ENCODE results near the gene GRM8. TPM values are rescaled to one million over a fixed set of nuclear protein-coding genes. Genes with fewer than 3 reads are reported as not detected.

GRM8 gene
- total RNA-seq, 1 experiment from 2014 or later = 1.8 TPM

- no peaks in the 10 kb centered on the region for H3K79me1 ChIP-seq (ENCODE audit: insufficient read depth, low read depth, low read length, poor library complexity, severe bottlenecking)
- Mint-ChIP-seq H3K27ac (no peak overlapping the region), H3K9me3 (no peaks in the 10 kb centered on the region), H3K4me1 (0 out of 4 replicates have a peak, but pooled peaks cover 0 to 3% of the 10 kb centered on the region in 2 experiments), H3K36me3 (ENCODE audit: insufficient read depth in 1 of 3, low read depth in 3 of 3) (no peaks in the 10 kb centered on the region; a peak in 1 of 7 replicates), H3K4me3 (no peak overlapping the region), H3K27me3 (ENCODE audit: low read depth) (peaks cover 4% of the 10 kb centered on the region)
- no peak overlapping the region for H3T11ph ChIP-seq (ENCODE audit: low read length)
- no peaks in the 10 kb centered on the region for H3K23me2 ChIP-seq (ENCODE audit: insufficient read length, low read depth, low read length, poor library complexity, severe bottlenecking)
- H3K9ac ChIP-seq (ENCODE audit: extremely low read depth, insufficient read length, low read length) = no peak overlapping the region
- no peaks in the 10 kb centered on the region for H3K79me2 ChIP-seq (ENCODE audit: insufficient read depth, low read length)
- no peak overlapping the region for H2BK5ac ChIP-seq (ENCODE audit: insufficient read length, low read length)
- no peak overlapping the region for H4K8ac ChIP-seq (replicated peaks; ENCODE audit: insufficient read length, low read depth, low read length)
- H3K4me2 ChIP-seq (ENCODE audit: insufficient read depth, insufficient read length, low read length) = no peak overlapping the region
- no peak overlapping the region for H3K4ac ChIP-seq (ENCODE audit: low read depth, low read length)
- H2BK15ac ChIP-seq (ENCODE audit: low read depth, low read length) = no peak overlapping the region
- no peak overlapping the region for H3K56ac ChIP-seq (ENCODE audit: insufficient read length, low read depth, low read length)
- TF ChIP-seq, protein P1, sequence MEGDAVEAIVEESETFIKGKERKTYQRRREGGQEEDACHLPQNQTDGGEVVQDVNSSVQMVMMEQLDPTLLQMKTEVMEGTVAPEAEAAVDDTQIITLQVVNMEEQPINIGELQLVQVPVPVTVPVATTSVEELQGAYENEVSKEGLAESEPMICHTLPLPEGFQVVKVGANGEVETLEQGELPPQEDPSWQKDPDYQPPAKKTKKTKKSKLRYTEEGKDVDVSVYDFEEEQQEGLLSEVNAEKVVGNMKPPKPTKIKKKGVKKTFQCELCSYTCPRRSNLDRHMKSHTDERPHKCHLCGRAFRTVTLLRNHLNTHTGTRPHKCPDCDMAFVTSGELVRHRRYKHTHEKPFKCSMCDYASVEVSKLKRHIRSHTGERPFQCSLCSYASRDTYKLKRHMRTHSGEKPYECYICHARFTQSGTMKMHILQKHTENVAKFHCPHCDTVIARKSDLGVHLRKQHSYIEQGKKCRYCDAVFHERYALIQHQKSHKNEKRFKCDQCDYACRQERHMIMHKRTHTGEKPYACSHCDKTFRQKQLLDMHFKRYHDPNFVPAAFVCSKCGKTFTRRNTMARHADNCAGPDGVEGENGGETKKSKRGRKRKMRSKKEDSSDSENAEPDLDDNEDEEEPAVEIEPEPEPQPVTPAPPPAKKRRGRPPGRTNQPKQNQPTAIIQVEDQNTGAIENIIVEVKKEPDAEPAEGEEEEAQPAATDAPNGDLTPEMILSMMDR (conservative IDR thresholded peaks at IDR 0.05) = no peak
- no peak overlapping the region for H2AK5ac ChIP-seq (ENCODE audit: insufficient read length, low read length)
- H4K20me1 ChIP-seq (ENCODE audit: control insufficient read depth, insufficient read depth, insufficient read length) = no peaks in the 10 kb centered on the region
- H2AFZ ChIP-seq (ENCODE audit: low read length) = no peak overlapping the region
- H2BK120ac ChIP-seq (ENCODE audit: low read depth, low read length, poor library complexity, severe bottlenecking) = no peak overlapping the region
- no peak overlapping the region for H4K91ac ChIP-seq (ENCODE audit: insufficient read length, low read depth, low read length)
- no peaks in the 10 kb centered on the region for H3K9me3 ChIP-seq (ENCODE audit: control insufficient read depth, low read depth, low read length)
- H3K23ac ChIP-seq (ENCODE audit: insufficient read length, low read depth, low read length) = no peak overlapping the region
- no peak overlapping the region for H3K18ac ChIP-seq (ENCODE audit: insufficient read length, low read depth, low read length)
- DNase-seq = no peak
- no peaks in the 10 kb centered on the region for H3K4me1 ChIP-seq (ENCODE audit: insufficient read depth, low read length)
- no peak overlapping the region for H4K5ac ChIP-seq (ENCODE audit: insufficient read length, low read depth, low read length)
- no peaks in the 10 kb centered on the region for H3K27me3 ChIP-seq (ENCODE audit: insufficient read depth, low read length)
- 100% methylated on average over 3 of the region's 5 CpGs for WGBS (ENCODE audit: extremely low coverage, insufficient read length, low lambda C conversion rate)
- no peak overlapping the region for H3K27ac ChIP-seq (ENCODE audit: insufficient read length, low read depth, low read length)
- no peak overlapping the region for H3K14ac ChIP-seq (ENCODE audit: insufficient read depth, low read length)
- H2BK12ac ChIP-seq (ENCODE audit: insufficient read length, low read depth, low read length) = no peak overlapping the region
- H2BK20ac ChIP-seq (ENCODE audit: low read depth, low read length, poor library complexity, severe bottlenecking) = no peak overlapping the region
Observed at GRCh38 chr7:126819197-126819484, 433.6 kb downstream of the GRM8 start.

Data from H9 (cell line).